ENCODE data around the gene C2orf76.
"Not testable (repeated sequence)": the region's sequence is repeated elsewhere in the genome, so short reads cannot be mapped to it uniquely, and the experiment has no call there.

The C2orf76 gene

GRCh38 chr2:119377294-119377992, 10.8 kb upstream of the C2orf76 start:
- no peak for DNase-seq

- DNase-seq = no peak
Observed at GRCh38 chr2:119376810-119377209, 10.2 kb upstream of the C2orf76 start.

- DNase-seq = not testable (repeated sequence)
Observed at GRCh38 chr2:119376406-119376805, 9.8 kb upstream of the C2orf76 start.

GRCh38 chr2:119373907-119374745, 7.5 kb upstream of the C2orf76 start:
- DNase-seq = not testable (repeated sequence)

- no peak for DNase-seq
Observed at GRCh38 chr2:119372778-119373568, 6.3 kb upstream of the C2orf76 start.

- DNase-seq = no peak
Observed at GRCh38 chr2:119371111-119371510, 4.5 kb upstream of the C2orf76 start.

GRCh38 chr2:119369845-119370244, 3.2 kb upstream of the C2orf76 start:
- no peak for DNase-seq

GRCh38 chr2:119367472-119368099, 952 bp upstream of the C2orf76 start:
- DNase-seq = no peak

GRCh38 chr2:119366161-119366648, 429 bp downstream of the C2orf76 start:
- DNase-seq = no peak

- DNase-seq = no peak
Observed at GRCh38 chr2:119365436-119365835, 1.2 kb downstream of the C2orf76 start.

GRCh38 chr2:119364798-119365197, 1.8 kb downstream of the C2orf76 start:
- no peak for DNase-seq

GRCh38 chr2:119360423-119360966, 6.1 kb downstream of the C2orf76 start:
- DNase-seq = no peak

- DNase-seq = no peak
Observed at GRCh38 chr2:119359774-119360173, 6.9 kb downstream of the C2orf76 start.

- no peak for DNase-seq
Observed at GRCh38 chr2:119354860-119355259, 11.8 kb downstream of the C2orf76 start.

- no peak for DNase-seq
Observed at GRCh38 chr2:119352357-119352756, 14.3 kb downstream of the C2orf76 start.

GRCh38 chr2:119350311-119350998, 16.2 kb downstream of the C2orf76 start:
- no peak for DNase-seq

GRCh38 chr2:119349289-119349688, 17.3 kb downstream of the C2orf76 start:
- no peak for DNase-seq

- DNase-seq = no peak
Observed at GRCh38 chr2:119341684-119342083, 24.9 kb downstream of the C2orf76 start.

- DNase-seq = no peak
Observed at GRCh38 chr2:119339562-119339923, 27.1 kb downstream of the C2orf76 start.

GRCh38 chr2:119338826-119339561, 27.6 kb downstream of the C2orf76 start:
- DNase-seq = no peak

GRCh38 chr2:119338272-119338671, 28.4 kb downstream of the C2orf76 start:
- DNase-seq = no peak
